Umbilical cord (tissue), 2 donors: ENCODE measurements around the gene CAMKK2. TPM values are rescaled to one million over a fixed set of nuclear protein-coding genes. Genes with fewer than 3 reads are reported as not detected.
"Not testable (repeated sequence)": the region's sequence is repeated elsewhere in the genome, so short reads cannot be mapped to it uniquely, and the experiment has no call there.

Experiments used
- DNase-seq: peaks from one replicate; pipeline ENCODE4 v3.0.0-alpha.2; 2015; ENCODE audit warnings: low spot score
- total RNA-seq: library from RNA; depleted of rRNA; stranded (reverse); fragments of >200 nt; gene quantifications from one replicate; pipeline ENCODE4 v1.2.3, GENCODE V29; 2014; ENCODE audit warnings: low replicate concordance; ENCODE audit not compliant: insufficient read depth

Gene CAMKK2
- total RNA-seq, 1 donor from 2014 or later: 16.9 TPM

DNA sequence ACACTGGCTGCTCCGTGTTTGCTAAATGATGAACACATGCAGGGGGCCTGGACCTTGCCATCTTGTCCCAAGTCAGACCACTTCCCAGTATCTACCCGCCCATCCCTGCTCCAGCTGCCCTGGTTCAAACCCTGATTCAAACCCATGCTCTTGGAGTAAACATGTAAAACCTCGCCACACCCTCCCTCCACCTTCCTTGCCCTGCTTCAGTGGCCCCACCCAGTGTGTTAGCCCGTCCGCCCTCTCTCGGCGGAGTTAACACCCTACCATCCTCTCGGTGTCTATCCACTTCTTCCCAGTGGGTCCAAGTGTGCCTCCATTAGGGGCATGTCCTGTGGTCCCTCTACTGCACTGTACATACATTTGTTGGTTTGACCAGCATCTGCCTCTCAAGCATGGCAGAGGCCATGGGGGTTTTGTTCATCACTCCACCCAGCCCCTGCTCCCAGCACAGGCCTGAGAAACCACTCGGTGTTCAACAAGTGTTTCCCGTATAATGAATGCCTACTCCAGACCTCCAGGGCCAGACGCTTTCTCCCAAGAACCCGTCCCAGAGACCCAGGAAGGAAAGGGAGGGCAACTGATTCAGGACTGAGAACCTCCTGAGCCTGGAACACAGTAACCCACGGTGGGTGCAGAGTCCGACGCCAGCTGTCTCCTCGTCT lies 49.5 kb downstream of the CAMKK2 start:
- DNase-seq: no peak

DNA sequence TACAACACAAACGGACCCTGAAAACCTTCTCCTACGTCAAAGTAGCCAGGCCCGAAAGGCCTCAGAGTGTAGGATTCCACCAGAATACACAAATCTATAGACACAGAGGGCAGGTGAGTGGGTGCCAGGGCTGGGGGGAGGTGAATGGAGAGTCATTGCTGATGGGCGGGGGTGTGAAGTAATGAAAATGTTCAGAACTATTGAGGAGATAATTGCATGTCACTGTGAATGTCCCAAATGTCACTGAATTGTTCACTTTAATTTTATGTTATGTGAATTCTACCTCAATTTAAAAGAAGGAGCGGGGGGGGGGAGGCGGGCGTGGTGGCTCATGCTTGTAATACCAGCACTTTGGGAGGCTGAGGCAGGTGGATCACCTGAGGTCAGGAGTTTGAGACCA lies 50.6 kb downstream of the CAMKK2 start:
- no peak for DNase-seq

DNA sequence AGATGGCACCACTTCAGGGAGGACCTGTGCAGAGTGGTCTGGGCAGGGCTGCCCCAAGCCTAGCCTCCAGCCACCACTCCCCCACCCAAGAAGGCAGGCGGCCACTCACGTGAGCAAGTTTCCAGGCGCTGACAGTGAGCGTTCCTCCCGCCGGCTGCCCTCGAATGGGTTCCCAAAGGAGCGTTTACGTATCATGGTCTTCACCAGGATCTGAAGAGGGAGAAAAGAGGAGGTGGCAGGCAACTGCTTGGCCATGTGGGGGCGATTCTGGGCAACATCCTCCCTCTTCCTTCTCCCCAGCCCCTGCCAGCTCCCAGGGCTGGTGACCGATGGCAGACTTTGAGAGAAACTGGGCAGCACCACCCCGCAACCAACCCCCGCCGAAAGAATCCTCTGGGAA lies 51.5 kb downstream of the CAMKK2 start:
- no peak for DNase-seq

DNA sequence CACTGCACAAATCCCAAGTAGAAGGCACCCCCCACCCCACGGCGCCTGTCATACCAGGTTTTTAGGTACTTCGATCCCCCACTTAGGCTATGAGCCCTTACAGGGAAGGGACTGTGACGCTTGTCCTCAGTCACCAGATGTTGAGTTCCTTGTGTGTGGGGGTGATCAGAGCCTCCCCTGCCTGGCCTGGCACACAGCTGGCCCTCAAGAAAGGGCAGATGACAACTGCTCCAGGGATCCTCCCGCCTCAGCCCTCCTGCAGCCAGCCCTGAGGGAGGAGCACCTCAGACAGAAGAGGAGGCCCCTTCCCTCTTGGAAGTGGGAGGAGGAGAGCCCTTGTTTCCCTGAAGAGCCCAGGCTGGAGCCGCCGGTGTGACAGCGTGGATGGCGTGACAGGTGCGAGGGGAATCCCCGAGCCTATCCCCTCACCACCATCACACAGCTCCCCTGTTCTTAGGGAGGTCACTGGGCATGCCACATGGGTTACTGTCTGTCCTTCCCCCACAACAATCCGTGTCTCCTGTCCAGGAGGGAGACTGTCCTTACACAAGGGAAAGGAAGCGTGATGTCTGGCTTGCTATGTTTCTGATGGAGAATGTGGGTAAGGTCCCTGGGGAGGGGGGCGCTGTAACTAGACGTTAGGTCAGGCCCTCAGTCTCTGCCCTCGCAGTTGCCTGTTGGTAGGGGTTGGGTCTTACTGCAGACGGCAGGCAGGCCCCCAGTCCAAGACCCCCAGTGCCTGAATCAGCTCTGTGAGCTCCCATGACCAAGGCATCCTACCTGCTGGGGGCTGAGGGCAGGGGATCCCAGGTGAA lies 55.1 kb downstream of the CAMKK2 start:
- no peak for DNase-seq

DNA sequence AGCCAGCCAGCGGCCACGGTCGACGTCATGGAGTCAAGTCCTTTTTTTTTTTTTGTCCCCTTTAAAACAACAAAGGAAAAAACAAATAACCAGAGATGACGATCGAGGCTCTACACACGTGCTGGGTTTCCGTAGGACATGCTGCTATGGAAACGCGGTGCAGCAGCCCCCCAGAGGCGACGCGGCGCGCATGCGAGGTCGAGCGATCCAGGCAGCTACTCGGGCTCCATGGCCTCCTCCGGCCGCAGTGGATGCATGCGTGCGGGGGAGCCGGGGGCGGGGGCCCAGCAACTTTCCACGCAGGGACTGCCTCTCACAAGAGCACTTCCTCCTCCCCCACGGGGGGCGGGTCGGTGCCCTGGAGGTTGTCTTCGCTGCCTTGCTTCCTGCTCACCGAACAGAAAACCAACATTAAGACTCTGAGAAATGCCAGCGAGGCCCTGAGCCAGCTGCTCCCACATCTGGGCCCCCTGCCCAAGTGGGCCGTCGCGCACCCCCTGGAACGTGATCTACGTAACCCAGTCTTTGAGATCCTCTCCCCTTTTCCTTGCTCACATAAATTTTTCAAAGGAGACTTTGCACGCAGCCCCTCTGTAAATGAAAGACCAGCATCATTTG lies 55.9 kb downstream of the CAMKK2 start:
- DNase-seq: peak; percentile 73

DNA sequence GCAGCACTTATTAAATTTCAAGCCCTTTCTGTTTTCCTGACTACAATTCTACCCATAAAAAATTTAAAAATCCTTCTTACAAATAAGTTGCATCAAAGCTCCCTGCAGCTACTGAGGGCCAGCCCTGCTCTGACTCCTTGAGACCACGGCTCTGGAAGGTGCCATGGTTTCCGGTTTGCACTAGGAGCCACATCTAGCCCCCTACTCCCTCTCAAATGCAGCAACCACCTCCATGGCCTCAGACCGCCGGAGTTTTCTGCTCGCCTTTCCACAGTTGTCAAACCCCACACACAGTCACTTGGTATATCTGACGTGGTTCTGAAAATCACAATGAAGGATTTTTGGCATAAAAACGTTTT lies 56.5 kb downstream of the CAMKK2 start:
- no peak for DNase-seq

DNA sequence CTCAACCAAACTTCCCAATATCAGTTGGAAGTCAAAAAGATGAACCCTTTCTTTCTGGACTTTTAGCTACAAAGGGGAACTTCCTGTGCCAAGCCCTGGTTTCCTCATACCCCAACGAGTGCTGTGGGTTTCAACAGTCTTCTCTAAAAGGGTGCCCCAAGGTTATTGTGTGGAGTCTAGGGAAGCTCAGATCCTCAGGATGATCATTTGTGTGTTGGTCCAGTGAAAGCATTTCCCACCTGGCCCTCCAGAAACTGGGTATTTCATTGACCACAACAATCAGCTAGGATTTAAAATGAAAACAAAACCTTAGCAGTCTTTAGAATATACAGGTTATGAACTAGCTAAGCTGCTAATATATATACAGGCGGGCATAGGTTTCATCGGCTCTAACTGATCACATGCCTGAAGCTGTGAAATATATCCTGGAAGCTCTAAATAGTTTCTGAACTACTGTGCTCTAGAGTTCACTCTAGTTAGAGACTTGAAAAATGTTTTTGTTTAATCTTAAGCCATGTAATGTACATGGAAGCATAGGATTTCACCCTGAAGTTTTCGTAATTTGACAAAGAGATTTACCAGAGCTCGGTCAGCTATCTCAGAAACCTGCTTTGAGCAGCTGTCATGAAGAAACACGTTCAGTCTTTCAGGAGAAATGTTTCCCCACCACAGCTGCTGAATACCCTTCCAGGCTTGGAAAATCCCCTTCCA lies 57.0 kb downstream of the CAMKK2 start:
- peak; percentile 68 for DNase-seq

DNA sequence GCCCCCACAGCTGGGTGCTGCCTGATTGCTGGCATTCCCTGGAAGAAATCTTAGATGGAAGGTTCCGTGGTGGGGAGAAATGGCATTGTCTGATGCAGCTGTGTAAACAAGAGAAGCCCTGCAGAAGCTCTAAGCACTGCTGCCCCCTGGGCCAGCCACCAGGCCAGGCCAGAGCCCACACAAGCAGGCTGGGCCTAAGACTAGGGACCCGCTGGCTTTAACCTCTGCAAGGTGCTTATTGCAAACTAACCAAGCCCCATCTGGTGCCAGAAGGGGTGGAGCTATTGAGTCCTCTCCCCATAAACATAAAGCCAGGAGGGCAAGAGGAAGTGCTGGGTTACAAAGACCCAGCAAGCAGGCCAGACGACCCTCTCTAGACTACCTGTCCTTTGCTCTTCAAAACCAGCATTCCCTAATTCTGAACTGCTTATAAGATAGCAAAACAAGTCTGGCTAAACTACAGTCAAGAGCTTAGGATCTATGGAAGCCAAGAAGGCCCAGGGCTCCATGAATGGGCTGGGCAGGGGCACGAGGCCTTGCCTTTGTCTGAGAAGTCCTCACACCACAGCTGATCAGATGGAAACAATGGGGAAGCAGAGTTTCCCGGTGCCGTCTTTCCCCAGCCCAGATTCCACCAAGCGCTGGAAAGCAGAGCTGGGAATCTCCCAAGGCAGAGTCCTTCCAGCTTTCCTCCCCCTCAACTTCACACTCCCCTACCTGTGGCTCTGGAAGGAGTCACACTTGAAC lies 57.7 kb downstream of the CAMKK2 start:
- DNase-seq: no peak

DNA sequence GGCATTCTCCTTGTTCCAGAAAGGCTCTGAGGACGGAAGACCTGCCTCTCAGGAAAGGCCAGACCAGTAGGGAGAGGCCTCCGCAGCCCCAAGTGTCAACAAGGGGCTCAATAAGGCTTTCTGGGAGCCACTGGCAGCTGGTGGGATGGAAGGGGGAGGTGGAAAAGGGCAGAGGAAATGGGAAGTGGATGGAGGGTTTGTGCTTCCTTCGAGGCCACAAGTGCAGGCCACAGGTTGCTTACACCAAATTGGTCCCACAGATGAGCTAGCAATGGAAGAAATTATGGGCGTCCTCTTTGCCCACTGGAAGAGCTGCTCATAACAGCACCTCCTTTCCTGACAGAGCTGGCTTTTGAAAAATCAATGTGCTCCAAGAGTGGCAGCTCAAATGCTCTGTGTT lies 58.4 kb downstream of the CAMKK2 start:
- no peak for DNase-seq

DNA sequence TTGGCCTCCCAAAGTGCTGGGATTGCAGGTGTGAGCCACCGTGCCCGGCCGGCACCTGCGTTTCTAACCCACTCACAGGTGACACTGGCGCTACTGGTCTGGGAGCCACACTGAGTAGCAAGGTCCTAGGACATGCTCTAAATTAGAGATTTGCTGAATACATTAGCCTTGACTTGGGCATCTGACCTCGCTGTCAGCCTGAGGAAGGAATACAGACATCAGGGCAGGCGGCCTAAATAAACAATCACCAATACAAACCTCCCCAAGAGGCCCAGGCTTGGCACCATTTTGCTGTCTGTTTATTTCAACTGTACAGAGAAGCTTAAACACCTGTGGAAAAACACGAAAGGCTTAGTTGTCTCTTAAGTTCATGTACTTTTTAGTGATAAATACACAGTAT lies 59.1 kb downstream of the CAMKK2 start:
- no peak for DNase-seq

DNA sequence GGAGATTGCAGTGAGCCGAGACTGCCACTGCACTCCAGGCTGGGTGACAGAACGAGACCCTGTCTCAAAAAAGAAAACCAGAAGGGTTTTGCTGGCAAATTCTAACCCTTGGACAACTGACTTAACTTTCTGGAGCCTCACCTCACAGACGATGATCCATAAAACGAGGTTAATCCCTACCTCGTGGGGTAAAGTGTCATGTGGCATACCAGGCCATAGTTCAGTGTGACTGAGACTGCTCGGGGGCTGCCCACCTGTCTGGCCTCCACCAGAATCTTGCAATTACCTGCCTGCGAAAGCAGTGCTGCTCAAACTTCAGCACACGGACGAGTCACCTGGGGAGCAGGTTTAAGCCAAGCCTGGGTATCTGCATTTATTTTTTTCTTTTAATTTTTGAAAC lies 59.7 kb downstream of the CAMKK2 start:
- no peak for DNase-seq

DNA sequence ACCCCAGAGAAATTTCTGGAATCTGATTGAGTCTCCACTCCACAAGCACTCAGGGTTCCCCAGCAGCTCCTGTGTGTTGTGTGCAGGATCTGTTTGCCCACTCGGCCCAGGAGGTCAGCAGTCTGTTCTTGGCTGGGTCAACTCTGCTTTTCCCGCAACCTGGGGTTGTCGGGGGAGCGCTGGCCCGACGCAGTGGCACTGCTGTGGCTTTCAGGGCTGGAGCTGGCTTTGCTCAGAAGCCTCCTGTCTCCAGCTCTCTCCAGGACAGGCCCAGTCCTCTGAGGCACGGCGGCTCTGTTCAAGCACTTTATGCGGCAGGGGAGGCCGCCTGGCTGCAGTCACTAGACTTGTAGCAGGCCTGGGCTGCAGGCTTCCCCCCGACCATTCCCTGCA lies 62.9 kb downstream of the CAMKK2 start:
- DNase-seq: no peak

DNA sequence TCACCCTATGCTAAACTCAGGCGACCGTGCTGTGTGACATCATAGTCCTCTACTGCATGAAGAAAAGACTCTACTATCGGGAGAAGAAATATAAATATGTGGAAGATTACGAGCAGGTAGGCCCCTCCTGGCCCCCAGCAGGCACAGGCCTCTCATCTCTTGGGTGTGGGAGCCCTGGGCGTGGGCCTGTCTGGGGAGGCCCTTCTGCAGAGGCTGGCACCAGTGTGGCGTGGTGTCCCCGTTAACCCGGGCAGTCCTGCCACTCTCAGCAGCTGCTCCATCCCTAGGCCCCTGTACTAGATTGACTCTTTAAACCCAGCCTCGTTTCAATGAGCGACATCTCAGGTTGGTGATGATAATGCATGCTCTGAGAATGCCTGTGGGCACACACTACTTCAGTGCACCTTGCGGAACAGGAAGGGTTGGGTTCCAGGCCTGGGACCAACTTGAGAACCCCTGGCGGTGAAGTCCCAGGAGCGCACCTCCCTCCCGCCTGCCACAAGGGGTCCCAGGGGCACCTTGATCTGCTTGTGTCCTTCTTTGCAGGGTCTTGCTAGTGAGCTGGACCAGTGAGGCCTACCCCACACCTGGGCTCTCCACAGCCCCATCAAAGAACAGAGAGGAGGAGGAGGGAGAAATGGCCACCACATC lies 63.4 kb downstream of the CAMKK2 start:
- no peak for DNase-seq

DNA sequence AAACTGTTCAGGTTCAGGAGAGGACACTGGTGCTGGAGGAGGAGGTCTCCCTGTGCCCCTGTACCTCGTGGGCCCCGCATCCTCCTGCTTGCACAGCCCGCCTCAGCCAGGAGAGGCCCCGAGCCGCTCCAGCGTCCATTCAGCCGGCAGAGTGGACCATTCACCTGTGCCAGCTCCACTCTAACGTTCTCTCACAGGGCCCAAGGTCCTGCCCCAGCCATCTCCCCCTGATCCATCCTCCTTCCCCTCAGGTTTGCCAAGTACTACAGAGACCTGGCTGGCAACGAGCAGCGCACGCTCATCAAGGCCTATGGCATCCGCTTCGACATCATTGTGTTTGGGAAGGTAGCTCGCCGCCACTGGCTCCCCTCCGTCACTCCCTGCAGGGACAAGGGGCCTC lies 64.3 kb downstream of the CAMKK2 start:
- no peak for DNase-seq

DNA sequence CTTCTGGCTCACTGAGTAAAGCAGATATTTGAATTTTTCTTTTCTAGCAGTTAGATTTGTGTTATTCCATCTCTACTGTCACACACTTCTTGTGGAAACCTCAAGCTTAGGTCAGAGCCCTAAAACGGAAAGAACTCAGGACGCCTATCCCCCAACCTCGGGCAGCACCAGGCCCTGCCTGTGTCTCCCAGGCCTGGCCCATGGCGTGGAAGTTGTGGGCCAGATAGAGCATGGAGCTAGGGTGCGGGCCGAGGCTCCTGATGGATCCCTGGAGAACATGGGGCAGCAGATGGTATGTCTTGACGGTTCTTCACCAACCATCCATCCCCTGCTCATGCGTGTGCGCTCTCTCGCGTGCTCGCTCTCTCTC lies 66.0 kb downstream of the CAMKK2 start:
- no peak for DNase-seq

DNA sequence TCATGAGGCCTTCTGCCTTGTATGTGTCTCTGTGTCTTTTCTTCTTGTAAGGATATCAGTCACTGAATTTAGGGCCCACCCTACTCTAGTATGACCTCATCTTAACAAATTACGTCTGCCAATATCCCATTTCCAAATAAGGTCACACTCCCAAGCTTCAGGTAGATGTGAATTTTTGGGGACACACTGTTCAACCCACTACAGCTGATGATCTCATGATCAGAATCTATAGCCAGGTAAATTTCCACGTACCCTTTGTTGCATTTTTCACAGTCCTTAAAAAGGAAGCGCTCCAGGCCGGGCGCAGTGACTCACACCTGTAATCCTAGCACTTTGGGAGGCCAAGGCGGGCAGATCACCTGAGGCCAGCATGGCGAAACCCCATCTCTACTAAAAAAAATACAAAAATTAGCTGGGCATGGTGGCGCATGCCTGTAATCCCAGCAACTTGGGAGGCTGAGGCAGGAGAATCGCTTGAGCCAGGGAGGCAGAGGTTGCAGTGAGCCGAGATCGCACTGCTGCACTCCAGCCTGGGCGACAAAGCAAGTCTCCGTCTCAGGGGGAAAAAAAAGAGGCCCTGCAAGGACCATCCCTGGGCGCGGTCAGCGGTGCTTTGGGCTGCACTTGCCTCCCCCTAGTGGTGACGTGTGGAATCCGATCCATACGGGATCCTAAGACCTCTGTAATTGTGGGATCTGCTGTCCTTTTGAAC lies 66.5 kb downstream of the CAMKK2 start:
- DNase-seq: peak; percentile 63

DNA sequence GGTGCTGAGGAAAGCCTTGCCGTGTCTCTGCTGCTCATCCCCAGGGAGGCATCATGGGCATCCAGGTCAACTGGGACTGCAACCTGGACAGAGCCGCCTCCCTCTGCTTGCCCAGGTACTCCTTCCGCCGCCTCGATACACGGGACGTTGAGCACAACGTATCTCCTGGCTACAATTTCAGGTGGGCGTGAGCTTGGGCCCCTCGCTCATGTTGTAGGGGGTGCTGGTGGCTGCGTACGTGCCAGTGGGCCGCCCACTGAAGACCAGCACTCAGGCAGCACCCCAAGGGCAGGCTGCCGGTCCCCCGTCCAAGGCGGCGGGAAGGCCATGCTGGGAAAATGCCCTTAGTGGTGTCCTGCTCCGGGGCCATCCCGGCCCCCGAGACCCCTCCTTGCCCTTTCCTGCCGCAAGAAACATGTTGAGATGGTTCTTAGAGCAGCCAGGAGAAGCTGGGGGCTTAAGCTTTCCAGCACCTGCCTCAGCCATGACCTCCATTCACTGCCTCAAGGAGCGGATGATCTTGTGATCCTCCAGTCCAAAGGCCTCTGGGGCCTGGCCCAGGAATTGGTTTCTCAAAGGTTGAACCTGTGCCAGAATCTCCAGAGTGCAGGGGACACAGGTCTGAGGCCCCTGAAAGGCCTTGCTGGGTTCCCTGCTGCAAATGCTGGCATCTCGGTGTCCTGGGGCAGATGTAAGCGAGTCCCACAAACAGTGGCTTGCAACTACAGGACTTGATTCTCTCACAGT lies 67.4 kb downstream of the CAMKK2 start:
- DNase-seq: no peak

DNA sequence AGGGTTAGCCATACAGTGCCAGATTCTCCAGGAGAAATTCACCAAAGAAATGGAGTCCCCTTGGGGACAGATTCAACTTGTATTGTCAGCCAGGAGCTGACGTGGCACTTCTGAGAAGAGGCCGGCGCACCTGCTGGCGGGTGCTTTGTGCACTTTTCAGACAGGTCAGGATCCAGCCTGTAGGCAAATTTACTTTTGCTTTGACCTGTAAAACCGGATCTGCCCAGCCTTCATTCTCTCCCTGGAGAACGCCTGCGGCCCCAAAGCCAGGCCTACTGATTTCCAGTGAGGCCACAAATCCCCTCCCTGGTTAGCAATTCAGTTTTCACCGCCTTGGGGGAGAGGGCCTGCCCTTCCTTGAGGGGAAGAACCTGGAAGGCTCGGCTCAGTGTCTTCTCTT lies 69.2 kb downstream of the CAMKK2 start:
- peak; percentile 35 for DNase-seq

DNA sequence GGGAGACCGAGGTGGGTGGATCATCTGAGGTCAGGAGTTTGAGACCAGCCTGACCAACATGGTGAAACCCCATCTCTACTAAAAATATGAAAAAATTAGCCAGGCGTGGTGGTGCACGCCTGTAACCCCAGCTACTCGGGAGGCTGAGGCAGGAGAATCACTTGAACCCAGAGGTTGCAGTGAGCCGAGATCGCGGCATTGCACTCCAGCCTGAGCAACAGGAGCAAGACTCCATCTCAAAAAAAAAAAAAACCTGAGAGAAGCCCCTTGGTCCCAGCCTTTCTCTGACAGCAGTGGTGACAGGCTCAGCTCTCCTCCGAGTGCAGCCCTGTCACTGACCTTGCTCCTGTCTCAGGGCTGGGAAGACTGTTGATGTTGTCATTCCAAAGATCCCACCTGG lies 69.6 kb downstream of the CAMKK2 start:
- DNase-seq: not testable (repeated sequence)

DNA sequence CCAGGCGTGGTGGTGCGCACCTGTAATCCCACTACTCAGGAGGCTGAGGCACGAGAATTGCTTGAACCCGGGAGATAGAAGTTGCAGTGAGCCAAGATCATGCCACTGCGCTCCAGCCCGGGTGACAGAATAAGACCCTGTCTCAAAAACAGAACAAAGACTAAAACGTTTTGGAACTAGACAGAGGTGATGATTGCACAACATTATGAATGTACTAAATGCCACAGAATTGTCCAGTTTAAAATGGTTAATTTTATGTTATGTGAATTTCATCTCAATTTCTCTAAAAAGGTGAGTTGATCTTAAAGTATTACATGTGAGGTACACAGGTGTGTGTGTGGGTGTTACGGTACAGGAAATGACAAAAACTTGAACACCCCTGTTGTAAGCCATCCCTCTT lies 70.1 kb downstream of the CAMKK2 start:
- no peak for DNase-seq
